B cell (primary cell): ENCODE data around the gene ZNF423.

Source experiments
- CTCF ChIP-seq: fragments of 200-600 bp; IDR thresholded peaks from one replicate; pipeline ENCODE4 v1.8.0; 2022; ENCODE audit warnings: antibody characterized with exemption, mild to moderate bottlenecking
- EZH2 ChIP-seq: IDR thresholded peaks from 2 replicates; pipeline ENCODE4 v1.6.1; 2012; ENCODE audit warnings: borderline replicate concordance, low read depth, mild to moderate bottlenecking, moderate library complexity, low read length; ENCODE audit not compliant: insufficient read depth, poor library complexity, severe bottlenecking

- no peak for TF ChIP-seq EZH2
- no peak for TF ChIP-seq CTCF
Measured at GRCh38 chr16:49638673-49639610, 217.0 kb downstream of the ZNF423 start.
